PC-9 (cell line): ENCODE results near the gene CLDN24. TPM values are rescaled to one million over a fixed set of nuclear protein-coding genes. Genes with fewer than 3 reads are reported as not detected.

ENCODE experiments used
- Bru-seq: library from RNA; stranded (reverse); fragments of 400-500 nt; gene quantifications from one replicate; lab custom pipeline; 2021; lab: Mats Ljungman, UMichigan
- BruChase-seq, 2 experiments: library from RNA; stranded (reverse); fragments of 400-500 nt; gene quantifications; one replicate each; lab custom pipeline; 2021; lab: Mats Ljungman, UMichigan
- BruUV-seq: library from RNA; stranded (reverse); fragments of 400-500 nt; replicated peaks from 2 replicates; lab custom pipeline; 2021; lab: Mats Ljungman, UMichigan
- CTCF ChIA-PET: fragments of 300-600 bp; sonication (Branson Sonifier 250); formaldehyde crosslinking; loops from one replicate; lab custom pipeline; 2022; ENCODE audit warnings: antibody characterized with exemption; lab: Charles Lee
- POLR2A ChIA-PET: fragments of 300-600 bp; sonication (Branson Sonifier 250); formaldehyde crosslinking; loops from one replicate; lab custom pipeline; 2022; ENCODE audit warnings: antibody characterized with exemption; ENCODE audit not compliant: unreplicated experiment; lab: Charles Lee
- DNase-seq, 2 experiments: peaks; one replicate each; pipeline versions ENCODE4 v3.0.0 to v3.0.0-alpha.2; 2015 to 2022; ENCODE audit warnings: mixed read lengths in 1 of 2
- H2AFZ ChIP-seq: fragments of 200-600 bp; sonication (generic); 2 replicates; pipeline ENCODE4 v1.8.1; 2017; ENCODE audit warnings: antibody characterized with exemption
- H3F3A ChIP-seq: fragments of 200-600 bp; sonication (generic); 2 replicates; pipeline ENCODE4 v1.8.1; 2017; ENCODE audit warnings: antibody characterized with exemption, mild to moderate bottlenecking, low read depth; ENCODE audit not compliant: insufficient read depth
- H3K27ac ChIP-seq: fragments of 200-600 bp; sonication (generic); 2 replicates; pipeline ENCODE4 v1.6.1; 2016; ENCODE audit warnings: mixed run types
- H3K27me3 ChIP-seq: fragments of 200-600 bp; sonication (generic); 2 replicates; pipeline ENCODE4 v1.6.1; 2016; ENCODE audit warnings: low read depth, mixed run types; ENCODE audit not compliant: insufficient read depth
- H3K36me3 ChIP-seq: fragments of 200-600 bp; sonication (generic); 2 replicates; pipeline ENCODE4 v1.6.1; 2016; ENCODE audit warnings: low read depth, mixed run types
- H3K4me1 ChIP-seq: fragments of 200-600 bp; sonication (generic); replicated peaks from 2 replicates; pipeline ENCODE4 v1.6.1; 2016; ENCODE audit warnings: mixed run types; ENCODE audit not compliant: insufficient read depth
- H3K4me2 ChIP-seq: fragments of 200-600 bp; sonication (generic); 2 replicates; pipeline ENCODE4 v1.6.1; 2017; ENCODE audit warnings: mixed run types
- H3K4me3 ChIP-seq: fragments of 200-600 bp; sonication (generic); 2 replicates; pipeline ENCODE4 v1.6.1; 2016; ENCODE audit warnings: mixed run types
- H3K79me2 ChIP-seq: fragments of 200-600 bp; sonication (generic); 2 replicates; pipeline ENCODE4 v1.6.1; 2017; ENCODE audit warnings: low read depth, mixed run types
- H3K9me2 ChIP-seq: fragments of 200-600 bp; sonication (generic); 2 replicates; pipeline ENCODE4 v1.8.1; 2017; ENCODE audit warnings: mild to moderate bottlenecking; ENCODE audit not compliant: insufficient read depth
- H3K9me3 ChIP-seq: fragments of 200-600 bp; sonication (generic); 2 replicates; pipeline ENCODE4 v1.8.1; 2016; ENCODE audit warnings: low read depth; ENCODE audit not compliant: insufficient read depth
- H4K20me1 ChIP-seq: fragments of 200-600 bp; sonication (generic); 2 replicates; pipeline ENCODE4 v1.8.1; 2017; ENCODE audit not compliant: insufficient read depth
- CTCF ChIP-seq: fragments of 200-600 bp; sonication (generic); conservative IDR thresholded peaks from 2 replicates; pipeline ENCODE4 v1.6.1; 2017; ENCODE audit warnings: mixed run types, antibody characterized with exemption, mild to moderate bottlenecking, moderate library complexity
- EZH2 ChIP-seq: fragments of 200-600 bp; sonication (generic); IDR thresholded peaks from 2 replicates; pipeline ENCODE4 v1.8.0; 2017; ENCODE audit warnings: antibody characterized with exemption, low read depth
- intact Hi-C: fragments of 100-400 bp; cut with micrococcal nuclease; formaldehyde crosslinking; loops from one replicate; pipeline ENCODE4 v1.10.0; 2022; ENCODE audit not compliant: unreplicated experiment
- long read RNA-seq: library from polyadenylated mRNA; stranded (forward); transcript quantifications from one replicate; pipeline ENCODE4 v2.0.0, GENCODE V29; 2022
- total RNA-seq: library from RNA; stranded (reverse); gene quantifications from 2 replicates; pipeline ENCODE4 v1.2.3, GENCODE V29; 2021

The CLDN24 gene
- total RNA-seq (not detected in 2 replicates), Bru-seq, nascent RNA (not detected), BruChase-seq, experiment 1, labeled RNA remaining after a 2-hour chase (not detected), BruChase-seq, experiment 2, labeled RNA remaining after a 6-hour chase (not detected)
- long read RNA-seq: 0 reads

- Histone ChIP-seq H3K27me3 (no peaks in the 10 kb centered on the region), H2AFZ (no peak within 1 kb of the TSS), H3K4me3 (no peak within 1 kb of the TSS), H3K27ac (no peak within 1 kb of the TSS), H4K20me1 (no peaks in the 10 kb centered on the region), H3K9me3 (no peaks in the 10 kb centered on the region), H3F3A (no peaks in the 10 kb centered on the region), H3K79me2 (no peaks in the 10 kb centered on the region), H3K9me2 (no peaks in the 10 kb centered on the region), H3K4me1 (no peaks in the 10 kb centered on the region), H3K36me3 (no peaks in the 10 kb centered on the region), H3K4me2 (no peak within 1 kb of the TSS)
- TF ChIP-seq CTCF (no peak), EZH2 (no peak)
- ChIA-PET CTCF (no interaction called here), POLR2A (no interaction called here)
- intact Hi-C loops: no loop called here
- DNase-seq: no peak
- BruUV-seq: no TSS peak
These were observed at the start of gene CLDN24 for GRCh38 chr4:183322326-183322725. Gene CLDN24 (minus strand): TSS chr4:183322426. CDS start chr4:183322426, 0 bp downstream.

- no peak for TF ChIP-seq CTCF
- no peak for TF ChIP-seq EZH2
- BruUV-seq: no TSS peak
These were observed 48.6 kb upstream of the CLDN24 start for GRCh38 chr4:183370786-183371185.

GRCh38 chr4:183369073-183369472 lies 46.8 kb upstream of the CLDN24 start:
- POLR2A ChIA-PET: no interaction called here
- CTCF ChIA-PET: no interaction called here
- peaks cover 6% of the 10 kb centered on the region; the same call in 1 of the 2 replicates for H3K9me3 ChIP-seq
- no TSS peak for BruUV-seq
- no peaks in the 10 kb centered on the region for H4K20me1 ChIP-seq
- TF ChIP-seq EZH2 (no peak), CTCF (no peak)
- H3K9me2 ChIP-seq: no peaks in the 10 kb centered on the region
- no peak overlapping the region for H2AFZ ChIP-seq
- no peaks in the 10 kb centered on the region for H3K4me1 ChIP-seq
- intact Hi-C loops: no loop called here
- H3K27me3 ChIP-seq: no peaks in the 10 kb centered on the region
- no peak overlapping the region for H3K4me2 ChIP-seq
- no peaks in the 10 kb centered on the region for H3K79me2 ChIP-seq
- no peak overlapping the region for H3K4me3 ChIP-seq
- no peak overlapping the region for H3K27ac ChIP-seq
- no peak for DNase-seq
- H3K36me3 ChIP-seq: no peaks in the 10 kb centered on the region
- H3F3A ChIP-seq: no peaks in the 10 kb centered on the region

More at GRCh38 chr4:183370786-183371185, 48.6 kb upstream of the CLDN24 start:
- H3K9me3 ChIP-seq: peaks cover 6% of the 10 kb centered on the region; the same call in 1 of the 2 replicates
- intact Hi-C loops: no loop called here
- ChIA-PET POLR2A (no interaction called here), CTCF (no interaction called here)
- H3K36me3 ChIP-seq: no peaks in the 10 kb centered on the region
- no peaks in the 10 kb centered on the region for H3K9me2 ChIP-seq
- no peaks in the 10 kb centered on the region for H3K79me2 ChIP-seq
- no peaks in the 10 kb centered on the region for H4K20me1 ChIP-seq
- H3K4me2 ChIP-seq: no peak overlapping the region
- H3F3A ChIP-seq: no peaks in the 10 kb centered on the region
- H3K4me3 ChIP-seq: no peak overlapping the region
- no peak overlapping the region for H3K27ac ChIP-seq
- no peak for DNase-seq
- no peaks in the 10 kb centered on the region for H3K27me3 ChIP-seq
- no peaks in the 10 kb centered on the region for H3K4me1 ChIP-seq
- H2AFZ ChIP-seq: no peak overlapping the region
